ENCODE data around the gene MAFB.

- TF ChIP-seq USF2 (IDR thresholded peaks at IDR 0.05; ENCODE audit: borderline replicate concordance, low read depth, low read length) = no peak
- TF ChIP-seq CTCF (IDR thresholded peaks at IDR 0.05) = no peak
- TF ChIP-seq PBX3 (IDR thresholded peaks at IDR 0.05) = no peak
These were observed 42.7 kb downstream of the MAFB start for GRCh38 chr20:40646361-40646760.
